Neural cell (in vitro differentiated cells): ENCODE results near the gene RAP1A.

Experiments
- EP300 ChIP-seq: fragments of 450-650 bp; conservative IDR thresholded peaks from 2 replicates; pipeline ENCODE4 v1.6.1; 2014; ENCODE audit warnings: antibody characterized with exemption, mild to moderate bottlenecking, moderate library complexity; ENCODE audit not compliant: poor library complexity, severe bottlenecking
- RAD21 ChIP-seq: fragments of 450-650 bp; conservative IDR thresholded peaks from 2 replicates; pipeline ENCODE4 v1.6.1; 2014; ENCODE audit warnings: antibody characterized with exemption, mild to moderate bottlenecking, moderate library complexity

- TF ChIP-seq EP300, result no peak
- no peak for TF ChIP-seq RAD21
Observed at GRCh38 chr1:111690306-111690617, 70.7 kb downstream of the RAP1A start.
